Activated T-cell treated with anti-CD3 and anti-CD28 coated beads for 1 hour (primary cell): ENCODE data around the gene ELL2.

ENCODE experiments used
- DNase-seq: peaks from one replicate; pipeline ENCODE4 v3.0.0-alpha.2; 2020; ENCODE audit warnings: low read depth

The ELL2 gene

GRCh38 chr5:95983080-95983479, 21.4 kb upstream of the ELL2 start:
- DNase-seq, result no peak

- no peak for DNase-seq
Observed at GRCh38 chr5:95976606-95977005, 15.0 kb upstream of the ELL2 start.

- no peak for DNase-seq
Observed at GRCh38 chr5:95975703-95976102, 14.1 kb upstream of the ELL2 start.

- DNase-seq, result no peak
Observed at GRCh38 chr5:95973793-95974325, 12.2 kb upstream of the ELL2 start.

GRCh38 chr5:95972196-95972595, 10.5 kb upstream of the ELL2 start:
- no peak for DNase-seq

GRCh38 chr5:95970359-95970704, 8.7 kb upstream of the ELL2 start:
- no peak for DNase-seq

GRCh38 chr5:95969651-95970358, 8.2 kb upstream of the ELL2 start:
- no peak for DNase-seq

- no peak for DNase-seq
Observed at GRCh38 chr5:95969055-95969454, 7.4 kb upstream of the ELL2 start.

- no peak for DNase-seq
Observed at GRCh38 chr5:95967236-95967635, 5.6 kb upstream of the ELL2 start.

- DNase-seq, result no peak
Observed at GRCh38 chr5:95966005-95966404, 4.4 kb upstream of the ELL2 start.

- no peak for DNase-seq
Observed at GRCh38 chr5:95963650-95964410, 2.2 kb upstream of the ELL2 start.

GRCh38 chr5:95962785-95963184, 1.1 kb upstream of the ELL2 start:
- DNase-seq, result no peak

- DNase-seq, result no peak
Observed at GRCh38 chr5:95962475-95962773, 773 bp upstream of the ELL2 start.

GRCh38 chr5:95960667-95961616, 709 bp downstream of the ELL2 start:
- DNase-seq, result peak; percentile 58

- DNase-seq, result no peak
Observed at GRCh38 chr5:95959888-95960666, 1.6 kb downstream of the ELL2 start.

- DNase-seq, result no peak
Observed at GRCh38 chr5:95959051-95959887, 2.4 kb downstream of the ELL2 start.

GRCh38 chr5:95958310-95959014, 3.2 kb downstream of the ELL2 start:
- no peak for DNase-seq

- no peak for DNase-seq
Observed at GRCh38 chr5:95957561-95958203, 4.0 kb downstream of the ELL2 start.

GRCh38 chr5:95956900-95957293, 4.8 kb downstream of the ELL2 start:
- DNase-seq, result no peak
